ENCODE data around the gene SGCD.

SGCD gene

DNA sequence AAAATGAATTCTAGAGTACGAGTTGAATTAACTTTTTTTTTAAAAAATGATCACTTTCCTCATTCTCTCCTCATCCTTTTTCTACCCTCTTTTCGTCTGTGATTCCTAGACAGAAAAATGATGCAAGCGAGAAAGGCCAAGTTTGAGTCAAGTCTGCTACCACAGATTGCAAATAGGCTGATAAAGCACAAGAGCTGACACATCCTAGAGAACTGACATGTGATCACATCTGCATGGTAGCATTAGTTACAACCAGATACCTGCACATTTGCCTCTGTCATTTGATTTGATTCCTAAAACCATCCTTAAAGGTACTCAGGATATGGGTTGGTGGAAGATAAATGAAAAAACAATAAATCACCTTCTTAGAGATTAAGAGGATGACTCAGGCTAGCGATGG is 297.7 kb downstream of the SGCD start:
- TF ChIP-seq, protein P1, sequence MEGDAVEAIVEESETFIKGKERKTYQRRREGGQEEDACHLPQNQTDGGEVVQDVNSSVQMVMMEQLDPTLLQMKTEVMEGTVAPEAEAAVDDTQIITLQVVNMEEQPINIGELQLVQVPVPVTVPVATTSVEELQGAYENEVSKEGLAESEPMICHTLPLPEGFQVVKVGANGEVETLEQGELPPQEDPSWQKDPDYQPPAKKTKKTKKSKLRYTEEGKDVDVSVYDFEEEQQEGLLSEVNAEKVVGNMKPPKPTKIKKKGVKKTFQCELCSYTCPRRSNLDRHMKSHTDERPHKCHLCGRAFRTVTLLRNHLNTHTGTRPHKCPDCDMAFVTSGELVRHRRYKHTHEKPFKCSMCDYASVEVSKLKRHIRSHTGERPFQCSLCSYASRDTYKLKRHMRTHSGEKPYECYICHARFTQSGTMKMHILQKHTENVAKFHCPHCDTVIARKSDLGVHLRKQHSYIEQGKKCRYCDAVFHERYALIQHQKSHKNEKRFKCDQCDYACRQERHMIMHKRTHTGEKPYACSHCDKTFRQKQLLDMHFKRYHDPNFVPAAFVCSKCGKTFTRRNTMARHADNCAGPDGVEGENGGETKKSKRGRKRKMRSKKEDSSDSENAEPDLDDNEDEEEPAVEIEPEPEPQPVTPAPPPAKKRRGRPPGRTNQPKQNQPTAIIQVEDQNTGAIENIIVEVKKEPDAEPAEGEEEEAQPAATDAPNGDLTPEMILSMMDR (IDR thresholded peaks at IDR 0.05; ENCODE audit: extremely low read depth, insufficient read depth, missing control alignments) = no peak
- DNase-seq (ENCODE audit: low spot score) = no peak
- in situ Hi-C loops (cut with MboI; ENCODE audit: low pct_unique_long_range_greater_than_20kb, low sequenced_read_pairs, unreplicated experiment) = no loop called here

DNA sequence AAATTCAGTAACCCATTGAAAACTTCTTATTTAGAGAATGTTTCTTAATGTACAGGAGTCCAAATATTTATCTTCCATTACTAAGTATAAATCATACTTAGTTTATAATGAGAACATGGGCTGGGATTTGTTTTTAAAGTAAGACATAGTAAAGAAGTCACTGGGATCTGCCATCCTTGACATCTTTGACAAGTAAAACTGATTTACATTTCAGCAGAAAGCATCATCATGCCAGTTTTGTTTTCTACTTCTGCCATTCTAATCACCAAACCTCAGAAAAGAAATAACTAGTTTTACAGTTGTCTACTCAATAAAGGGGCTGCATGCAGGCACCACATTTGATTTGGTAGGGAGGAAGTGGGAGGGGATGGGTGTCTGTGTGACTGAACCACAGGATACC is 301.5 kb downstream of the SGCD start:
- TF ChIP-seq, protein P1 (IDR thresholded peaks at IDR 0.05; ENCODE audit: extremely low read depth, insufficient read depth, missing control alignments) = no peak
- no peak for DNase-seq (ENCODE audit: low spot score)
- in situ Hi-C loops (cut with MboI; ENCODE audit: low pct_unique_long_range_greater_than_20kb, low sequenced_read_pairs, unreplicated experiment) = no loop called here

DNA sequence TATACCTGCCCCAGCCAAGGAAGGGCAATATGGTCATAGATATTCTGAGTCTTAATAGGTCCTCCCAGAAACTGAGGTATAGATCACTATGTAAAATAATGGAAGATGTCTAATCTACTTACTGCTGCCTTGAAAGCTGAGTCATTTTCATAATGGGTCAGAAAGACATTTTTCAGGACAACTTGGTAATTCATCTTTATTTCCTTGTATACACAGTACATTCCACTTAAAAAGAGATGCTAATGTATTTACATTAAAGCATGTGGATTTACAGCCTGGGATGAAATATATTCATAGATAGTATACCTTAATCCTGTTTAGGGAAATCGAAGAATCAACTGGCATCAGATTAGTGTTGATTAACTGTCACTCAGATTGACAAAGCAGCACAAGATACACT is 304.0 kb downstream of the SGCD start:
- TF ChIP-seq, protein P1 (IDR thresholded peaks at IDR 0.05; ENCODE audit: extremely low read depth, insufficient read depth, missing control alignments) = no peak
- no peak for DNase-seq (ENCODE audit: low spot score)
- in situ Hi-C loops (cut with MboI; ENCODE audit: low pct_unique_long_range_greater_than_20kb, low sequenced_read_pairs, unreplicated experiment) = no loop called here

DNA sequence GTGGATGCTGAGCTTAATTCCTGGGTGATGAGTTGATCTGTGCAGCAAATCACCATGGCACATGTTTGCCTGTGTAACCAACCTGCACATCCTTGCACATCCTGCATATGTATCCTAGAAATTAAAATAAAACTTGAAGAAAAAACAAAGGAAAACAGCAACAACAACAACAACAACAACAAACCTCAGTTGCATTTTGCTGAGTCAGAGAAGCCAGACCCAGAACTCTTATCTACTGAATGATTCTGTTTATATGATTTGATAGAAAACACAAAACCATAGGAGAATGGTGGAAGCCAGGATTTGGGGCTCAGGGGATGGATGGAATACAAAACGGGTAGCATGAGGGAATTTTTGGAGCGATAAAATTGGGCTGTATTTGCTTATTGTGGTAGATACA is 307.3 kb downstream of the SGCD start:
- DNase-seq (ENCODE audit: low spot score) = no peak
- in situ Hi-C loops (cut with MboI; ENCODE audit: low pct_unique_long_range_greater_than_20kb, low sequenced_read_pairs, unreplicated experiment) = no loop called here
- TF ChIP-seq, protein P1 (IDR thresholded peaks at IDR 0.05; ENCODE audit: extremely low read depth, insufficient read depth, missing control alignments) = no peak

DNA sequence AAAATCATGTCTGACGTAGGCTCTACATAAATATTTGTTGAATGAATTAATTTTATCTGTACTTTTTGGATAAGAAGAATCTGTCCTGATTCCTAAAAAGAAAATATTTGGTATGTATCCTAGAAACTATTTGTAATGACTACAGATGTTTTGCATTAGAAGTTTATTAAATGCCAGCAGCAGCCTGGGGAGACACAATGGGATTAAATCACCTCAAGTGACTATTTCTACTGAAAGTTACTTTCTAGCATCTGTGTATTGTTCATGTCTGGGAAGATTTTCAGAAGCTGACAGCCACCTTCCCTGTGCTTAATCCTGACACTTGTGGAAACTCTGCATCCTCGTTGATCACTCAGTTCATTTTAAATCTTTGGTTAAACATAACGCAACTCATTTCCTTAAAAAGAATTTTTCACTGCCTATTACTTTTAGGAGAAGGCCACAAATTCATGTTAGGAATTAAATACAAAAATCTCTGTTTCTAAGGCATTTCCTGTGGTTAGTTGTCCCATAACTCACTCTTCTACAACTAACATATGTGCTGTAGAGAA is 313.8 kb downstream of the SGCD start:
- TF ChIP-seq, protein P1 (IDR thresholded peaks at IDR 0.05; ENCODE audit: extremely low read depth, insufficient read depth, missing control alignments) = no peak
- in situ Hi-C loops (cut with MboI; ENCODE audit: low pct_unique_long_range_greater_than_20kb, low sequenced_read_pairs, unreplicated experiment) = no loop called here
- DNase-seq (ENCODE audit: low spot score) = no peak

DNA sequence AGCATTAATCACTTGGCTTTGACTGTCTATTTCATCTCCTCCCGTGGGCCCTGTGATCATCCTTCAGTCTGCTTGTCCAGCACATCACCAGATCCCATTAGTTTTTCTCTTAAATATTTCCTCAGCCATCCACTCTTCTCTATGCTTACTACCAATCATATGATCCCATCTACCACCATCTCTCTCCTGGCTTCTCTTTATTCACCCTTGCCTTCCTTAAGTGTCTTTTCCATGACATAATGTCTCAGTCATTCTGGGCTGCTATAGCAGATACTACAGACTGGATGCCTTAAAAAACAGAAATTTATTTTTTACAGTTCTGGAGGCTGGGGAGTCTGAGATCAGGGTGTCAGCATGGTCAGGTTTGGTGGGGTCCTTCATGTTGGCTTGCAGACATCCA is 314.7 kb downstream of the SGCD start:
- in situ Hi-C loops (cut with MboI; ENCODE audit: low pct_unique_long_range_greater_than_20kb, low sequenced_read_pairs, unreplicated experiment) = no loop called here
- no peak for DNase-seq (ENCODE audit: low spot score)
- TF ChIP-seq, protein P1 (IDR thresholded peaks at IDR 0.05; ENCODE audit: extremely low read depth, insufficient read depth, missing control alignments) = no peak

DNA sequence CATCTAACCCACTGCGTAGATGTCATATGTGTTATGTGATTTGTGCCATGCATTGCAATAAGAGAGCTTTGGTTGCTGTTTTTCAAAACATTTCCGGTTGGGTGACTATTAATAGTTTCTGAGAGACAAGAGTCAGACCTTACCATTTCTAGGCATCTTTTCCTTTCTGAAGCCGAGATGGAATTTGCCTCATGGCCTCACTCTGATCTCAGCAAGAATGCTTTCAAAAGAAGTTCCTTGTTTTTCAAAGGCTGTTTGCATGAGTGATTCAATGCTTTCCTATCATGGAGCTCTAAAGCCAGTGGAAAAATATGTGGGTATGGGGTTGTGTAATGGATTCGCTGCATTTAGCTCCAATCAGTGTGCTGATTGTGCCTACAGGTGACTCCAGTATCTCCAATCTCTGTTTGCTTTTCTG is 320.1 kb downstream of the SGCD start:
- in situ Hi-C loops (cut with MboI; ENCODE audit: low pct_unique_long_range_greater_than_20kb, low sequenced_read_pairs, unreplicated experiment) = no loop called here
- TF ChIP-seq, protein P1 (IDR thresholded peaks at IDR 0.05; ENCODE audit: extremely low read depth, insufficient read depth, missing control alignments) = no peak
- no peak for DNase-seq (ENCODE audit: low spot score)
